ENCODE data around the gene ZBTB33.

ZBTB33 gene

DNA sequence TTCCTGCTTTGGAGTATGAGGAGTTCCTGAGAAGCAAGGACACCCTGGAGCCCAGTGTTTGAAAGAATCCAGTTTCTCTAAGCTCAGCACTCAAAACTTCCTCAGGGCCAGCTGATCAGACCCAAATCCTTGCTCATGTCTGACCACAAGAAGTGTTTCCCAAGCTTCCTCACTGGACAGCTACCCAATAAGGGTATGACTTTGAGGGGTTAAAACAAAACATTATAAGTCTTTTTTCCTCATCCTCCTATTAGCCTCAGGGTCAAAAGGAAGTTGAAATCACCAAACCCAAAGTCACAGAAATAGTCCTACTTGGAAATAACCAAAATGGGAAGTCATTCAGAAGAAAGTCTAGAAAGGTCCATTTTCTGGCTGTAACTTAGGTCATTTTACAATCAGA is 13.7 kb downstream of the ZBTB33 start:
- no peak for DNase-seq

DNA sequence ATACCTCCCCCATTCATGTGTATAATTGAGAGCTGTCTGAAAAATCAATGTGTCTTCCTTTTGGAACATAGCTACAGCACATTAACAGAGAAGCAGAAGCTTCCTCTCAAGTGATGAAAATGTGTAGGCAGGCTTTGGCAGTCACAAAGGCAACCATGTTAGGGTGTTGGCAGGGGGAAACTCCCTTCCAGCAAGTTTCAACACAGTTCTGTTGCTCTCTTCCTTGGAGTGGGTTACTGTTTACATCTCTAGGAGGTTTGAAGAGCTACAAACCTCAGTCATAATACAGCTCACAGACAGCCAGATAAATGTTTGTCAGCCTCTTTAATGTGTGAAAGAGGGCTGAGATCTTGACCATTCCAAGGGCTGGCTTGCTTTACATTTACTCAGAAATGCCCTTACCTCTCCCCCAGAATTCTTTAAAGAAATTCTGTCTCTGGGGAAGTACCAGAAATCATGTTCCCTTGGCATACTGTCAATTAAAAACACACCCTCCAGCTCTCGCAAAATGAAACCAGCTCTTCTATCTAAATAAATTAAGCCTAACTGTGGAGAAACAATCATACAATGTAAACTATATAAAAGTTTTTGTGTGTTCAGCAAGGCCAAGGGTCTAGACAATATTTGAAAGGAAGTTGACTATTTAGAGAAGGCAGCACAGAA is 18.9 kb downstream of the ZBTB33 start:
- no peak for DNase-seq

DNA sequence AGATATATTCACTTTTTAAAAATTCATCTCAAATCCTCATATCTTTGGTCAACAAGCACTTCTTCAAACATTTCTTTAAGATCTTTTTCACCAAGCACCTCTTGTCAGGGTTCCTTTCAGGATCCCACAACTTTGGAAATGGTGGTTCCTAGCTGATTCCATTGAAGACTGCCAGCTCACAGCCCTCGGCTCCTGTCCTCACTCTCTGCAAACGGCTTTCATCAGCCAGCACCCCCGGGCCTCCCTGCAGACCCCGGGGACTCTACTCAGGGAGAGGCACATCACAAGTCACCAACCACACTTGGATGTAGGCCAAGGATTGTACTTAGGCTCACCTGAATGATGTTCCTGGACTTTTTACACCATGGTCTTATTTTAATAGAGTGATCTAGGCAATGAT is 20.0 kb downstream of the ZBTB33 start:
- DNase-seq: no peak

DNA sequence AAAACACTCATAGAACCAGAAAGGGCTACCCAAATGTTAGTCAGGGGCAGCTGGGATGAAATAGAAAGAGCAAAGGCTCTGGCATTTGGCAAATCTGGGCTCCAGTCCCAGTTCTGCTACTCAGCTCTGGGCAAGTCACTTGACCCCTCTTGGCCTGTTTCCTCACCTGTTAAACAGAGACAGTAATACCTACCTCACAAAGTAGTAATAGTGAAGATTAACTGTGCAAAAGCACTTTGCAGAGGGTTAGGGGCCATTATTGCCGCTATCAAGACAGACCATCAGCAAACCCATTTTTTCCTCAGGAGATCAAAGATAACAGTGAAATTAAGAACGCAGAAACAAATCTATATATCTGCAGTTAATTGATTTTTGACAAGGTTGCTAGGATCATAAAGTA is 20.6 kb downstream of the ZBTB33 start:
- DNase-seq: no peak

DNA sequence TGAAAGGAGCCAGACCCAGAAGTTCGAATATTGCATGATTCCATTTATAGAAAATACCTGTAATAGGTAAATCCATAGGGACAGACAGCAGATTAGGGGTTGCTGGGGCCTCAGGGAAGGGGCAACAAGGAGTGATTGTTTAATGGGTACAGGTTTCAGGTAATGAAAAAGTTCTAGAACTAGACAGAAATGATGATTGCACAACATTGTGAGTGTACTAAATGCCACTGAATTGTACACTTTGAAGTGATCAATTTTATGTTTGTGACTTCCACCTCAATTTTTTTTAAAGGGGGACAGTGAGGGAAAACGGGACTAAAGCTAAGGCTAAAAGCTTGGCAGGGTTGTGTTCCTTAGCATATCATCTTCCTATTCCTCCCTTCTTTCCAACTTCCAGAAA is 23.5 kb downstream of the ZBTB33 start:
- no peak for DNase-seq

DNA sequence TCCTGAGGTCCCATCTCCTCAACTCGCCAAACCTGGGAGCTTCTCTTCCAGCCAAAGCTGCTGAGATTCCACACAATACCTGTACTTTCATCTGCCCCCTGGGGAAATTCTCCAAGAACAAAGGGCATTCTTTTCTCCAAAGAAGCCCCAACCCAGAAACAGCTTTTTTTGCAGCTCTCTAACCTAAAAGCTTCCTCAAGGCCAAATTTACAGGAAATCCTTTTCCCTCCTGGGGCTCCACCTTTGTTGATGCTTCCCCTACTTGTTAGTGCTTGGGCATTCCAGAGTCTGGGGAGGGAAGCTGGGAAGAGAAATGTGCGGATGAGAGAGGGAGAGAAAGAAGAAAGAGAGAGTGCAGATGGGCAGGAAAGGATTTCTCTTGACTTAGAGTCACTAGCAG is 24.3 kb downstream of the ZBTB33 start:
- no peak for DNase-seq

DNA sequence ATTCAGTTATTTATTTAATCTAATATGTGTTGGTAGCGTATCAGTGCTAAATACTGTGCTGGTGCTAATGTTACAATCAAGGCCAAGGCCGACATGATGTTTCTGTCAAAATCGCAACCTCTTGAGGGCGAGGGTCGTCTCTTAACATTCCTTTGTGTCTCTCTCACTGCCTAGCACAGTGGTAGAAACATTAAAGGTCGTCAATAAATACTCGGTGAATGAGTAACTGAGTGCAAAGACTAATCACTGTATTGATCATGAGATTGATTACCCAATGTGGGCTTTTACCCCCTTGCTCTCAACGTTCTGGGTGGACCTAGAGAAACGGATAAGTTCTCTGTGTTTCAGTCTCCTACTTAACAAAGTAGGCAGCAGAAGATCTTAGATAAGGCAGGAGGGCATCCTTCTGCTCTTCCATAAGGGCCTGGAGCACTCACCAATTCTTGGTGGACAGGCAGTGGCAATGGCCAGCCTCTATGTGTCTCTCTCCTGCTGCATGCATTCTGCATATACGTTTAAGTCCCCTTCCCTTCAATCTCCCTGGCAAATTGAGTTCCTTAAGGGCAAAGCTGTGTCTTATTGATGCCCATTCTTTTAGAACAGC is 30.5 kb downstream of the ZBTB33 start:
- DNase-seq: no peak

DNA sequence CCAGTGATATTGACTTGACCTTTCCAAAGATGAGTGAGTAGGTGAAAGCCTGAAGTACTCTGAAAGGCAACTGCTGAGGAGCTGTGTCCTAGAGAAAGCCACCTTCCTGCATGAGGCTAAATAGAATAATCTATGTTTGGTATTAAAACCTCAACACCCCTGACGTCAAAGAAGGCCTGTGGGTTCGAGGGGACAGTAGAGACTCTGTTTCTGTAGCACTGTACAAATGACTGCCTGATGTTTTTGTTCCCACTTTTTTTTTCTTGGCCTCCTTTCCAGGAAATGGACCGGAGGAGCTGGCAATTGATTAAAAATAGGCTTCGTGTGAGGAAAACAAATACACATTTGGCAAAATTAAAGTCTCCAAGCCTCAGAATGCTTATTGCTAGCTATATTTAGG is 31.1 kb downstream of the ZBTB33 start:
- no peak for DNase-seq

DNA sequence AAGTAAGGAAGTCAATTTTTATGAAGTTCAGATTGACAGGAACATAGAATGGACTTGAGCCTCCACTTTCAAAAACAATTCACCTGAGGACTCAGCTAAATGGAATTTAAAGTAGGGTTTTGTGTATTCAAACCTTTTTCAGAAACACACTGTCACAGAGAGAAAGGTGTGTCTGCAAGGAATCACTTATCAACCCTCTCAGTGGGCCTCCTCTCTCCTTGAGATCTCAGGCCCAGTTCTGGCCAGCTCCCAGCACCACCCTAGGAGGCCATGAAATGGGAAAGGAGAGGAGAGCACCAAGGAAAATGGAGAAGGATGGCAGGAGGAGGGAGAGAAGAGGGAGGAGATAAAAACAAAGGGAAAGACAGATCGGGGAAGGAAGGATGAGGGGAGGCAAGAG is 32.1 kb downstream of the ZBTB33 start:
- DNase-seq: no peak

DNA sequence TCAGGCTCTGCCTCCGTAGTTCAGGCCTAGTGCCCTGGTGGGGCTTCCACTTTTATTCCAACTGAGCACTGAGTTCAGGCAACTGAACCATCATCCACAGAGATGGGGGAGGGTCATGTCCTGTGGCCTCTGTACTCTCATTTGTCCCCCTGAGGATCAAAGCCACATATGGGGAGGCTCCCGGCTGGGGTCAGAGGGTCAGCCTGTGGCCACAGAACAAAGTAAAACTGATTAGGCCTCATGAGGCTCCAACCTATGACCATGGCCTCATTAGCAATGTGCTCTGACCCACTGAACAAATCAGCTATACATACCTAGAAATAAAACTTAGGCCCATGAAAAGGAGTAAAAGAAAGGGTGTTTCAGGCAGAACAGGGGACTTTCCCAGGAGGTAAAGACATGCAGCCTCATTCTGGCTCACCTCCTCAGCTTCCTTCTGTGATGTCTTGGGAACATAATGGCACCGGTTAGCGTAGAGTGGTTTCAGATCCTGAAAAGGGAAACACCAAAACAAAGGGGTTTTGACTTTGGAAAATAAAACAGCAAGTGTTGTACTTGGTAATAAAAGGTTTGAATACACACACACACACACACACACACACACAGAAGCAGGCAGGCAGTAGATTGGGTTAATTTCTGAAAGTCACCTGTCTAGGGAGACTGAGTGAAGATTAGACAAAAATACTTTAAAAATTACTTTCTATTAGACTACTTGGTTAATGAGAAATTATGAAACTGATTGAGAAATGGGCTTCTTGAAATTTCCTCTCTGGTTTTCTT is 36.3 kb downstream of the ZBTB33 start:
- DNase-seq: no peak

DNA sequence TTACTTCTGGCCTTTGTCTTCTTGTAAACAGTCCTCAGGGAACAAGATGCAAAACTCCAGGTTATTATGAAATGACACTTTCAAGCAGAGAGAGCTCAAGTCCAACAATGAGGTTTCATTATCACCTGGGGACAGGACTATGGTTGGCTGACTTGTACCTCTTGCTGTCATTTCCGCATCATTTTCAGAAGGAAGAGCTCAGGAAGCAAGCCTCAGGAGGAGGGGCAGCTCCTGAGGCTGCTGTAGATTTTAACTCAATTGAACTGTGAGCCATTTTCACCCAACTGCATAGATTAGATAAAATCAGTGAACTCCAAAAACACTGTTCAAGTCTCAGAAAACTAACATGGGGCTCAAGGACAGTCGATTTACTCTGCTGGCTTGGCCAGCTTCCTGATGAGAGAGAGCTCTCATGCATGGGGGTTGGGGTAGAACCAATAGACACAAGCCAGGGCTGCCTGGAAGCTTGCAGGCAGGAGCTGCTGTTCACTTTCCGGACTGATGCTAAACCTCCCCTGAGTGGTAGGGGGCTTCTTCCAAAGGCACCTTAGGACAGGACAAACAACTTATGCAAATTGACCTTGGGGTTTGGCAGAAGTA is 37.0 kb downstream of the ZBTB33 start:
- DNase-seq: peak; percentile 7

DNA sequence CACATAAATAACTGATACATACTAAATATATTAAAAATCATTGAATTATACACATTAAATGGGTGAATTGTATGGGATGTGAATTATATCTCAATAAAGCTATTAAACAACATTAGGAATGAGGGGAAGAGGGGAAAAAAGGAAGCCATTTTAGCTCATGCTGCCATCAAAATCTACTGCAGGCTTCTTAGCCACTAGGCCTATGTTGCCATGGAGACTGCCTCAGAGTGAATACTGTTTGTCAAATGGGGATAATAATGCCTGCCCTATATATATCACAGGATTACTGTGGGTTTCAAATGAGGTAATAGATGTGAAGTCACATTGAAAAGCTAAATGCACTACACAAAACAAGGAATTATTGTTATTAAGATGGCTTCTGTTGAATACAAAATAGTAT is 39.5 kb downstream of the ZBTB33 start:
- DNase-seq: no peak

DNA sequence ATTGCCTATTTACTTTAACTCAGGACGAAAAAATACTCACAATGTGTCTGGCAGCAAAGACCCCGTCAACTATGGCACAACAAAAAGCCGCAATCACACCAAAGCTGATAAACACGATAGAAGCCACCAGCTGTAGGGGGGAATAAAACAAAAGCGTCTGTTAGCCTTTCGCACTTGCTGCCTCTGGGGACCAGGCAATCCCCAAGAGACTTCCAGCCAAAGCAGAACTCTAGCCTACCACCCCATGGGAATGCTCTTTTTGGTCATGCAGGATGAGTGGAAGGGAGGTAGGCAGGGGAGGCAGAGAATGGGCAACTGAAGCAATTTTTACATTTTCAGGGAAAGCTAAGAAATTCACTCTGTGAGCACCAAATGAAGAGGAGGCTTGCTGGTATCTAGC is 40.6 kb downstream of the ZBTB33 start:
- no peak for DNase-seq

DNA sequence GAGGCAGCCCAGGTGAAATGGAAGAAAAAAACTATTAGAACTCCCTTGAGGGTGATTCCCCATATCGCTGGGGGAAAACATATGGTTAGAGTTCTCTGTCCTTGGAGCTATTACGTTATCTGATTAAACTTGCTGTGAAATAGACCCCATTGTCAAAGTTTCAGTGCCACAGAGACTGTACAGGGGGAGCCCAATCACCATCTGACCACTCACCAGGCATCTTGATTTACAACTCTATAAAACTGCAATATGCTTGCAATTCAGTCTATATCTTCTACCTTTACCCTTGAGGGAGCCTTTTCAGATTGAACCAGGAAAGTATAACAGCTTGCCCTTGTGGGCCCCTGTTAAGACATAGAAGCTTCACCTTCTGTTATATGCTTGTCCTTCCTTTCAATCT is 42.4 kb downstream of the ZBTB33 start:
- DNase-seq: peak; percentile 57

DNA sequence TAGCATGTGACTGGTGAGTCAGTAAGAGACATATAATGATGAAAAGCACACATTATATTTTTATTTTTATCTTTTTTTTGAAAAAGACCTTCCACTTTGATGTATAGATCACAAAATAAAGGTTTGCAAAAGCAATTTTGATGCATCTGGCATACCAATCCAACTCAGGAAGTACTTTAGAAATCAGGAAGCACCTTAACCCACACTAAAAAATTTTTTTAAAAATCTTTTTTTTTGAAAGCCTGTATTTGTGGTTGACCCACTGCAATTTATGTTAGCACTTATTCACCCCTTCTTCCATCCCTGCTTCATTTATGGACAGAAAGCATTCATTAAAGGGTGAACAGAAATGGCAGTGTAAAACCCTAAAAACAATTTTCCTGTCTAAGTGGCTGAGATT is 44.0 kb downstream of the ZBTB33 start:
- no peak for DNase-seq

DNA sequence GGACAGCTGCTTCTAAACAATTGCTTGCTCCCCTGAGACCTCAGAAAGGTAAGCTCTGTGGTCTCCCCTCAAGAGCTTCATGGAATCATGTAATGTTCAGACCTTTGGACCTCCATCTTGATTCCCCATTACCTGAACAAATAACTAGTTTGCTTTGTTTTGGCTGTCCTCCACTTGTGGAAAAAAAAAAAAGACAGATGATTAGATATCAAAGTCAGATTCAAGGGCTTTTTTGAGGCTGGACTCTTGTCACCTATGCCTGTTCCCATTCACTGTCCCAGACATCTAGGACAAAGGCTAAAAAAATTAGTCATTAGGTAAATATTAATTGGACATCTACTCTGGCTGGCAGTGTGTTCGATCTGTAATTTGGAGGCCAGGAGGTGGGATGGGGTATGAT is 47.3 kb downstream of the ZBTB33 start:
- peak; percentile 3 for DNase-seq

DNA sequence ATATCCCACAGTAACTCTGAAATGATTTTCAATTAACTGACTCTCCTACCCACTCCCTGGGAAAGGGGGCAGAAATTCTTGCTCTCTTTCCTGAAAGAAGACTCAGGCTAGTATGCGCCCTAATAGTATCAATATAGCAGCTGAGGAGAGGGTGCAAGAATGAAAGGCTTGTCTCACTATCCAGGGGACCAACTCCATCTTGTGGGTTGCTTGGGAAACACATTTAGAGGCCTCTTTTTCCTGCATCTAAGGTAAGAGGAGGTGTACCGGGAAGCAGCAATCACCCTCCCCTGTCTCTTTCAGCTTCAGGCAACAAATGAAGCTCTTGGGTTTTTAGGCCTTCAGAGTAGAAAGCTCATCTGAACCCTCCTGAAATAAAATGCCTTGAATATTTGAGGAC is 49.3 kb downstream of the ZBTB33 start:
- peak; percentile 41 for DNase-seq

DNA sequence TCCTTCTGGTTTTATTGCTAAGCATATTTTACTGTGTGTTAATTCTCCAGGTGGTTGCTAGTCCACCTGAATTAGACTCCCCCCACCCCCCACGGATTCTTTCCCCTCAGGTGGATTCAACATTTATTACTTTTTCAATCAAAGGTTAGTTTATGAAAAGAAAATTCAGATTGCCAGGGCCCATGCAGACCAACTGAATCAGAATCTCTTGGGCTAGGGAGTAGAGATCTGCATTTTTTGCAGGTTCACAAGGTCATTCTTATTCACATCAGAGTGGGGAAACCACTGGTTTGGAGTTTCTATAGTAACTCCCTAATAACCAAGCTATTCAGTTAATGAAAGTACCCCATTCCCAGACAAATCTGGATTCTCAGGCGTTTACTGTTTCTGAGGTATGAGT is 50.9 kb downstream of the ZBTB33 start:
- DNase-seq: no peak

DNA sequence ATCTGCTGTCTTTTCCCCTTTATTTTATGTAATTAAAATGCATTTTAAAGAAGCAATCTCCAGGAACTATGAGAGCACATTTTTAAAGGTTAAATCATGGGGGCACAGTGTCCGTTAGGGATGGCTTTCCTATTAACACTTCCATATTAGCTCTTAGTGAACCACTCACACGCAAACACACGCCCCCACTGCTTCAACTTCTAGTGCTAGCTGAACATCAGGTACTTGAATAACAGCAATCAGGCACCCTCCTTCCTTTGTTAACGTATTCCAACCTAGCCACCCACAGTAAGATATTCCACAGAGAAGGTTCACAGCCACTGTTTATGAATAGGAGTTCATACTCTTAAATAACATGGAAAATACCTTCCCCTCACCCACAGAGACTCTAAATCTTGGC is 51.3 kb downstream of the ZBTB33 start:
- DNase-seq: no peak

DNA sequence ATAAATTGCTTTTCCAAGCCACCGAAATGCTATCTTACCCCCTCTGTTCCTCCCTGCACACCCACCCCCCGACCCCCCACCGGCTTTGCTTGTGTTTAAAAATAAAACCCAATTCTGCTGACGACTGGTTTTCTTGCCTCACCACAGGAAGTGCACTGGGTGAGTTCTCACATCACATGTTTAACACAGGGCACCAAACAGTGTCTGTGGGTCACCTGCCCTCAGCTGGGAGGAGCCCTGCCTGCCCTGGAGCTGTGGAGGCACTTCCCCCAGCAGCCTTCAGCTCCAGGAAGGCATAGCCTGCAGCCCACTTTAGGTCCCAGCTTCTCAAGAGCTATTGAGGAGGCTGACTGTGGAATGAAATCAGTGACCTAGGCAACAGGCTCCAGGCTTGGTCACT is 51.8 kb downstream of the ZBTB33 start:
- DNase-seq: peak; percentile 32

DNA sequence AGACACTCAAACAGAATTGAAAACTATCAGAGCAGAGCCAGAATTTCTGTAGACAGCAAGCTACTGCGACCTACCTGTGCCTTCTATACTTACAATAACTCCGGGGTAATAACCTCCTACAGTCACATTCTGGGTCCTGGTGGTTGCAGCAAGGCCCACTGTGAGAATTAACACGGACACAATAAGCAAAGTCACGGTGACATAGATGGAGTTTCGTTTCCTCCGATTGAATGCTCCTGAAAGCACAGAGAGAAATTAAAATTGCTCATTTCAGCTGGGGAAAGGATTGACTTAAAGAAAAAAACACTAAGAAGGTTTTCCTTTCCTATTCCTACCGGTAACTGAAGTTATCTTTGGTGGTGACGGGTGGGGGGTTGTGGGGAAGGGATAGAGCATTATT is 53.6 kb downstream of the ZBTB33 start:
- no peak for DNase-seq

DNA sequence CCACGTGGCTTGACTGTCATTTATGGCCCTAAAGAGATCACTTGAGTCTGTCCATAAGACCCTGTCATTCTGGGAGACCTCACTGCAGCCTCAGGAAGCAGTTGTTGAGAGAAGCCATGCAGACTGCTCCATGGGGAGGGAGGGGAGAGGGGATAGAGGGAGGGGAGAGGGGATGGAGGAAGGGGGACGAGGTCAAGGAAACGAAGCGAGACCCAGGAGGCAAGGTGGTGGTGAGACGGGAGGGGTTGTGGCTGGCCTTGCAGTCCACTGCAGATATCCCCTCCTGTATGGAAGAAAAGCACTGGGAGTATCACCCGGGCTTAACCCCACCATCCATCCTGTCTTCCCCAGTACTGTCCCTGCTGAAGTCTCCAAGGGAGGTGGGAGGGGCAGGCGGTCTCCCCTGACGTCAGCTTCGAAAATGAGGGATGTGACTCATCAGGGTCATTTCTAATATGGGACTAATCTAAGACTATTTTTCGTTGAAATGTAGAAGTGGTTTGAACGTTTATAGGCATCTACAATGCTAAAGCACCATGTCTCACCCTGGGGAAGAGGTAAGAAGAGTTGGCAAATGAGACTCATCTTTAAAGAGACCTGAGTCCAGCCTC is 55.0 kb downstream of the ZBTB33 start:
- no peak for DNase-seq

DNA sequence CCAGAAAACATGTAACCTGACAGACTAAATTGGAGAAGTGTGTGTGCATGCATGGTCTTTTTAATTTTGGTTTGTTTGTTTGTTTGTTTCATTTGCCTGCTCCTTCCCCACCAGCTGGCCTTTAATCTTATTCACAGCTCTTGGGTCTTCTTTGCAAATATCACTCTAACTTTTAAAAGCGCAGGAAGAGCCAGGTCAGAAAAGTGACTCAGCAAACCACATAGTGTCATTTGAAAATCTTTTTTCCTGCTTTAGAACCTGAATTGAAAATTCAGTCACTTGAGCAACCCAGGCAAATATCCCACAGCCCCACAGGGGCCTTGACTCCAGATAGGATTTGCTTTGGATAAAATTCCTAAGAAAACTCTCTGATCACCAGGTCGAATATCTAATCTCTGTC is 56.0 kb downstream of the ZBTB33 start:
- no peak for DNase-seq

Measured in NCI-H69 (cell line).